Smooth muscle cell (in vitro differentiated cells): Measurements from ENCODE around the gene UROS. TPM values are rescaled to one million over a fixed set of nuclear protein-coding genes. Genes with fewer than 3 reads are reported as not detected.

ENCODE experiments used
- DNase-seq: peaks from one replicate; lab custom pipeline; 2025; ENCODE audit not compliant: unreplicated experiment; lab: John Stamatoyannopoulos, UW
- H2AFZ ChIP-seq: fragments of 200-600 bp; sonication (generic); 2 replicates; pipeline ENCODE4 v1.6.0; 2016; ENCODE audit warnings: antibody characterized with exemption, low read depth, mild to moderate bottlenecking
- H3F3A ChIP-seq: fragments of 200-600 bp; sonication (generic); 2 replicates; pipeline ENCODE4 v1.6.0; 2017; ENCODE audit warnings: antibody characterized with exemption, low read depth
- H3K27ac ChIP-seq: fragments of 200-600 bp; sonication (generic); 2 replicates; pipeline ENCODE4 v1.5.1; 2016; ENCODE audit warnings: low read depth, mild to moderate bottlenecking
- H3K27me3 ChIP-seq: fragments of 200-600 bp; sonication (generic); 2 replicates; pipeline ENCODE4 v1.6.1; 2016; ENCODE audit warnings: low read depth, mild to moderate bottlenecking
- H3K36me3 ChIP-seq: fragments of 200-600 bp; sonication (generic); 2 replicates; pipeline ENCODE4 v1.5.1; 2016; ENCODE audit warnings: low read depth
- H3K4me1 ChIP-seq: fragments of 200-600 bp; sonication (generic); 2 replicates; pipeline ENCODE4 v1.5.1; 2016; ENCODE audit warnings: low read depth
- H3K4me2 ChIP-seq: fragments of 200-600 bp; sonication (generic); 2 replicates; pipeline ENCODE4 v1.6.0; 2016; ENCODE audit warnings: mild to moderate bottlenecking
- H3K4me3 ChIP-seq: fragments of 200-600 bp; sonication (generic); 2 replicates; pipeline ENCODE4 v1.5.1; 2016; ENCODE audit warnings: mild to moderate bottlenecking
- H3K79me2 ChIP-seq: fragments of 200-600 bp; sonication (generic); 2 replicates; pipeline ENCODE4 v1.6.0; 2016; ENCODE audit warnings: low read depth, mild to moderate bottlenecking
- H3K9ac ChIP-seq: fragments of 200-600 bp; sonication (generic); 2 replicates; pipeline ENCODE4 v1.6.0; 2016; ENCODE audit warnings: low read depth
- H3K9me3 ChIP-seq: fragments of 200-600 bp; sonication (generic); replicated peaks from 2 replicates; pipeline ENCODE4 v1.5.1; 2016; ENCODE audit warnings: low read depth
- H4K20me1 ChIP-seq: fragments of 200-600 bp; sonication (generic); 2 replicates; pipeline ENCODE4 v1.6.0; 2016; ENCODE audit warnings: low read depth
- WGBS: methylation state at CpG from one replicate; pipeline ENCODE4 v1.1.7; 2016; ENCODE audit warnings: low lambda C conversion rate; 5-methylcytosine and 5-hydroxymethylcytosine counted together
- polyA plus RNA-seq: library from polyadenylated mRNA; unstranded; fragments of >200 nt; fragmentation: Nextera tagmentation; extraction: Ambion mirVana; gene quantifications from 2 replicates; pipeline ENCODE4 v1.2.1, GENCODE V29; 2016
- total RNA-seq: library from RNA; depleted of rRNA; stranded (reverse); fragments of >200 nt; gene quantifications from 2 replicates; pipeline ENCODE4 v1.2.3, GENCODE V29; 2014
- TF ChIP-seq, protein P1 (sequence below): fragments of 200-600 bp; sonication (generic); IDR thresholded peaks from 2 replicates; pipeline ENCODE4 v1.5.1; 2017; ENCODE audit warnings: borderline replicate concordance, mild to moderate bottlenecking, antibody characterized with exemption; ENCODE audit not compliant: insufficient read depth, poor library complexity, severe bottlenecking

UROS gene
- total and polyA plus RNA-seq, 2 experiments from 2014 or later: 43.7 to 77.5 TPM

DNA sequence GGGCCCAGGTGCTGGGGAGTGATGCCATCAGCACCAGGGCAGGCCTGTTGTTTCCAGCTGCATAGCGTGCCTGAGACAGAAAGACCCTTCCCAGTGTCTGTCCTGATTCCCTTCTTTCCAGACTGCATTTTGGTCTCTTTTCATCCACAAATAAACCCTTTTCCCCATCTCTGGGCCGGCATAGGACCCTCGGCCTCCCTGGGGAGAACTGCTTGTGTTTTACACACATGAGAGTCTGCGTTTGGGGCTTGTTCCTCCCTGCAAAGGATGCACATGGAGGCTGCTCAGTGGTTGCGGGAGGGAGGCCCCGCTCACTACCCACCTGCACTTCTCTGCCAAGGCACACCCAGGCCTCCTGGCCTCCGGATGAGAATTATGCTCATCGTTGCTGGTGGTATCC lies 41.7 kb downstream of the UROS start:
- no peak overlapping the region for H3K9ac ChIP-seq
- no peaks in the 10 kb centered on the region for H4K20me1 ChIP-seq
- TF ChIP-seq, protein P1, sequence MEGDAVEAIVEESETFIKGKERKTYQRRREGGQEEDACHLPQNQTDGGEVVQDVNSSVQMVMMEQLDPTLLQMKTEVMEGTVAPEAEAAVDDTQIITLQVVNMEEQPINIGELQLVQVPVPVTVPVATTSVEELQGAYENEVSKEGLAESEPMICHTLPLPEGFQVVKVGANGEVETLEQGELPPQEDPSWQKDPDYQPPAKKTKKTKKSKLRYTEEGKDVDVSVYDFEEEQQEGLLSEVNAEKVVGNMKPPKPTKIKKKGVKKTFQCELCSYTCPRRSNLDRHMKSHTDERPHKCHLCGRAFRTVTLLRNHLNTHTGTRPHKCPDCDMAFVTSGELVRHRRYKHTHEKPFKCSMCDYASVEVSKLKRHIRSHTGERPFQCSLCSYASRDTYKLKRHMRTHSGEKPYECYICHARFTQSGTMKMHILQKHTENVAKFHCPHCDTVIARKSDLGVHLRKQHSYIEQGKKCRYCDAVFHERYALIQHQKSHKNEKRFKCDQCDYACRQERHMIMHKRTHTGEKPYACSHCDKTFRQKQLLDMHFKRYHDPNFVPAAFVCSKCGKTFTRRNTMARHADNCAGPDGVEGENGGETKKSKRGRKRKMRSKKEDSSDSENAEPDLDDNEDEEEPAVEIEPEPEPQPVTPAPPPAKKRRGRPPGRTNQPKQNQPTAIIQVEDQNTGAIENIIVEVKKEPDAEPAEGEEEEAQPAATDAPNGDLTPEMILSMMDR: no peak
- WGBS: 95% methylated on average over 8 of the region's 8 CpGs
- H3K27me3 ChIP-seq: no peaks in the 10 kb centered on the region
- no peaks in the 10 kb centered on the region for H3K9me3 ChIP-seq
- H3K27ac ChIP-seq: no peak overlapping the region
- H3K79me2 ChIP-seq: no peaks in the 10 kb centered on the region
- H2AFZ ChIP-seq: no peak overlapping the region
- no peak overlapping the region for H3K4me2 ChIP-seq
- no peak overlapping the region for H3K4me3 ChIP-seq
- H3K36me3 ChIP-seq: no peaks in the 10 kb centered on the region
- no peaks in the 10 kb centered on the region for H3K4me1 ChIP-seq
- H3F3A ChIP-seq: no peaks in the 10 kb centered on the region
- no peak for DNase-seq

- 90% methylated on average over 10 of the region's 10 CpGs for WGBS
- TF ChIP-seq, protein P1: no peak
These were observed 43.4 kb downstream of the UROS start for GRCh38 chr10:125779403-125780327.

GRCh38 chr10:125778556-125778955 lies 44.5 kb downstream of the UROS start:
- Histone ChIP-seq H3K36me3 (no peaks in the 10 kb centered on the region), H2AFZ (no peak overlapping the region), H3K27ac (no peak overlapping the region), H3K79me2 (no peaks in the 10 kb centered on the region), H3K4me3 (no peak overlapping the region), H3K27me3 (no peaks in the 10 kb centered on the region), H3K4me1 (no peaks in the 10 kb centered on the region), H3K9me3 (no peaks in the 10 kb centered on the region), H4K20me1 (no peaks in the 10 kb centered on the region), H3K4me2 (no peak overlapping the region), H3K9ac (no peak overlapping the region), H3F3A (no peaks in the 10 kb centered on the region)
- DNase-seq: no peak
- TF ChIP-seq, protein P1: no peak
- WGBS: 71% methylated on average over 5 of the region's 5 CpGs

More at GRCh38 chr10:125779403-125780327, 43.4 kb downstream of the UROS start:
- no peak overlapping the region for H3K9ac ChIP-seq
- H2AFZ ChIP-seq: no peak overlapping the region
- no peaks in the 10 kb centered on the region for H3F3A ChIP-seq
- H3K27me3 ChIP-seq: no peaks in the 10 kb centered on the region
- no peaks in the 10 kb centered on the region for H3K79me2 ChIP-seq
- H3K4me1 ChIP-seq: no peaks in the 10 kb centered on the region
- no peak overlapping the region for H3K4me2 ChIP-seq
- no peaks in the 10 kb centered on the region for H3K9me3 ChIP-seq
- no peak overlapping the region for H3K27ac ChIP-seq
- H3K4me3 ChIP-seq: no peak overlapping the region
- DNase-seq: no peak
- H4K20me1 ChIP-seq: no peaks in the 10 kb centered on the region
- no peaks in the 10 kb centered on the region for H3K36me3 ChIP-seq
